K562 (cell line): ENCODE results near the gene HOXB6. TPM values are rescaled to one million over a fixed set of nuclear protein-coding genes. Genes with fewer than 3 reads are reported as not detected.

ENCODE experiments used
- CXXC5 ChIP-seq: fragments of 250-450 bp; sonication (Bioruptor Pico); IDR thresholded peaks from 2 replicates; pipeline ENCODE4 v1.8.0; 2022; ENCODE audit warnings: inconsistent platforms, mild to moderate bottlenecking, moderate library complexity
- ETV5 ChIP-seq: sonication (generic); formaldehyde crosslinking; IDR thresholded peaks from 2 replicates; pipeline ENCODE4 v1.4.0; 2020; ENCODE audit warnings: low read depth, mild to moderate bottlenecking, missing genetic modification reagents
- GABPA ChIP-seq: fragments of 200-800 bp; sonication (Bioruptor generic); conservative IDR thresholded peaks from 2 replicates; pipeline ENCODE4 v1.6.1; 2016; ENCODE audit warnings: low read depth, missing genetic modification characterization, missing compliant biosample characterization
- HBP1 ChIP-seq: fragments of 450-650 bp; formaldehyde crosslinking; IDR thresholded peaks from 2 replicates; pipeline ENCODE4 v1.4.0; 2022; ENCODE audit warnings: missing genetic modification characterization
- HNRNPH1 ChIP-seq: fragments of 200-400 bp; formaldehyde crosslinking; optimal IDR thresholded peaks from 2 replicates; pipeline ENCODE3; 2017; ENCODE audit warnings: low read depth, mild to moderate bottlenecking, low read length, moderate library complexity
- KDM5B ChIP-seq: fragments of 200-600 bp; sonication (generic); IDR thresholded peaks from 2 replicates; pipeline ENCODE4 v1.6.1; 2012; ENCODE audit warnings: low read depth, mild to moderate bottlenecking, moderate library complexity, low read length, control low read depth, inconsistent platforms; ENCODE audit not compliant: insufficient replicate concordance
- MEF2D ChIP-seq: conservative IDR thresholded peaks from 2 replicates; pipeline ENCODE4 v1.6.1; 2016; ENCODE audit warnings: low read depth, missing genetic modification characterization, missing compliant biosample characterization
- MXD1 ChIP-seq: fragments of 250-450 bp; sonication (Bioruptor Pico); IDR thresholded peaks from 2 replicates; pipeline ENCODE4 v1.8.0; 2021; ENCODE audit warnings: borderline replicate concordance, mild to moderate bottlenecking, moderate library complexity; ENCODE audit not compliant: poor library complexity, severe bottlenecking
- PTRF ChIP-seq: fragments of 450-650 bp; IDR thresholded peaks from 2 replicates; pipeline ENCODE4 v1.6.1; 2016; ENCODE audit warnings: mild to moderate bottlenecking, missing genetic modification characterization, missing compliant biosample characterization
- SMAD2 ChIP-seq: fragments of 150-350 bp; IDR thresholded peaks from 2 replicates; pipeline ENCODE4 v1.6.1; 2014; ENCODE audit warnings: low read depth, mild to moderate bottlenecking, low read length
- SMARCA4 ChIP-seq: fragments of 450-650 bp; IDR thresholded peaks from 2 replicates; pipeline ENCODE4 v1.6.1; 2016
- SRF ChIP-seq, 2 experiments: fragments of 250-450, 450-650 bp in 1 of 2; sonication (Bioruptor Pico) in 1 of 2; sonication (generic) in 1 of 2; formaldehyde crosslinking; IDR thresholded peaks; 2 replicates each; pipeline versions ENCODE4 v1.5.0 to v1.5.1; 2020 to 2022; ENCODE audit warnings: mild to moderate bottlenecking in 1 of 2, missing genetic modification reagents in 1 of 2
- ZNF12 ChIP-seq: sonication (generic); formaldehyde crosslinking; IDR thresholded peaks from 2 replicates; pipeline ENCODE4 v1.4.0; 2020; ENCODE audit warnings: mild to moderate bottlenecking, missing genetic modification reagents
- ZNF384 ChIP-seq: IDR thresholded peaks from 2 replicates; pipeline ENCODE4 v1.6.1; 2012; ENCODE audit warnings: low read depth, low read length, improper control_type of control experiment
- ZNF551 ChIP-seq: fragments of 250-450 bp; sonication (Bioruptor Pico); IDR thresholded peaks from 2 replicates; pipeline ENCODE4 v1.5.0; 2021; ENCODE audit warnings: mild to moderate bottlenecking, moderate library complexity
- ZNF644 ChIP-seq: fragments of 200-800 bp; sonication (Bioruptor generic); IDR thresholded peaks from 2 replicates; pipeline ENCODE4 v1.6.1; 2016; ENCODE audit warnings: low read depth, missing genetic modification characterization, missing compliant biosample characterization
- polyA plus RNA-seq, 8 experiments: library from polyadenylated mRNA; depleted of rRNA in 4 of 8; stranded (reverse) in 5 of 8; unstranded in 3 of 8; fragments of >200 nt; fragmentation: Nextera tagmentation in 2 of 8; fragmentation: Illumina TruSeq in 1 of 8; extraction: Ambion mirVana in 2 of 8; extraction: Trizol in 1 of 8; gene quantifications; 2 replicates each; pipeline versions ENCODE4 v1.2.1 to v1.2.3, GENCODE V29; 2011 to 2014; ENCODE audit warnings: inconsistent platforms in 1 of 8, missing spikeins in 1 of 8
- total RNA-seq, 7 experiments: library from RNA; depleted of rRNA in 6 of 7; stranded (reverse); fragments of >200 nt in 6 of 7; fragmentation: Illumina TruSeq in 2 of 7; extraction: Trizol in 2 of 7; gene quantifications; 2 replicates each; pipeline versions ENCODE4 v1.2.1 to v1.2.3, GENCODE V29; 2011 to 2021; ENCODE audit warnings: low replicate concordance in 1 of 7
- TF ChIP-seq, protein P1 (sequence below): fragments of 450-650 bp; IDR thresholded peaks from 2 replicates; pipeline ENCODE4 v1.6.1; 2016; ENCODE audit warnings: low read depth

HOXB6 gene
- total and polyA plus RNA-seq, 9 of the 15 experiments (the other 6 are each of a cell fraction or from before 2014, with no cell fraction given): 1.2 to 14.8 (median 4.9) TPM

DNA sequence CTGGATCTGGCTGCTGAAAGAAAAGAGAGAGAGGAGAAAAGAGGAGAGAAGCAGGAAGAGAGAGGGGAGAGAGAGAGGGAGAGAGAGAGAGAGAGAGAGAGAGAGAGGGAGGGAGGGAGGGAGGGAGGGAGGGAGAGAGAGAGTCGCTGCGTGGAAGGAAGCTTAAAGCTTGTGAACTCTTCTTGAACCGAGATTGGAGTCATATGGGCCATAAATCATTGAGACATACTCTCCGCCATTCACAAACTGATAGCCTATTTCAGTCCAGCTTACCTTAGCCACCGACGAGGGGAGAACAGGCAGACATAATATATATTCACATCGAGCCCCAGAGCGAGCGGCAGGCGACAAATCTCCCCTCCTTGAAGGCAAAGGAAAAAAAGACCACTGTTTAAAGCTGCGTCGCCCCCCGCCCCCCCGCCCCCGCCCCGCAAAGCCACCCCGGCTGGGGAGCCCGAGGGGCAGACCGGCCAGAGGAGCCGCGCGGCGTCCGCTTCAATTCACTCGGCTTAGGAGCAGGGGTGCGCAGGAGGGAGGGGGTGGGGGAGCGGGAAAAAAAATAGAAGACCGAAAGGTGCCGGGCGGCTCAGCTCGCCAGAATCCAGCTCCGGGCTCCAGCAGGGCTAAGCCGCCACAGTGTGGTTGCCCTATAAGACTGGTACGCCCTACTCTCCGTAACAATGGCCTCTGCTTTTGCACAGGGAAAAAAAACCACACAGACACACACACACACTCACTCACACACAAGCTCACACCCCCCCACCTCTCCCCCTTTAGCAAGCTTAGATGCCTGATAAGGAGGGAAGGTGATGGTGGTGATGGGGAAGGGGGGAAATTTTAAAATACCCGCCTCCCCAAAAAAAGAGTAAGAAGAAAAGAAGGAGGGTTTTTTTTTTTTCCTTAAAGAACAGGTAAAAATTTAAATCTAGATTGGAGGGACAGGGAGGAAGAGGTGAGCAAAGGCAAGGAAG, 49.2 kb downstream of the HOXB6 start (continued):
- TF ChIP-seq HBP1 (CRISPR knock-in tag): peak; percentile 81; the same call in 1 of the 2 replicates
- no peak for TF ChIP-seq PTRF (tag)
- TF ChIP-seq CXXC5 (CRISPR knock-in tag): peak; percentile 67
- TF ChIP-seq SMAD2: no peak
- TF ChIP-seq ETV5 (CRISPR knock-in tag): no peak
- no peak for TF ChIP-seq SRF (CRISPR knock-in tag; IDR thresholded peaks at IDR 0.05)
- TF ChIP-seq MXD1: no peak
- TF ChIP-seq SMARCA4: peak; percentile 76
- peak; percentile 49; the same call in 1 of the 2 replicates for TF ChIP-seq GABPA
- TF ChIP-seq KDM5B: no peak
- no peak for TF ChIP-seq HNRNPH1
- TF ChIP-seq MEF2D: peak; percentile 59; the same call in 1 of the 2 replicates
- TF ChIP-seq ZNF644 (tag): peak; percentile 60
- TF ChIP-seq ZNF384: peak; percentile 56
- TF ChIP-seq ZNF551 (CRISPR knock-in tag): no peak
- TF ChIP-seq, protein P1, sequence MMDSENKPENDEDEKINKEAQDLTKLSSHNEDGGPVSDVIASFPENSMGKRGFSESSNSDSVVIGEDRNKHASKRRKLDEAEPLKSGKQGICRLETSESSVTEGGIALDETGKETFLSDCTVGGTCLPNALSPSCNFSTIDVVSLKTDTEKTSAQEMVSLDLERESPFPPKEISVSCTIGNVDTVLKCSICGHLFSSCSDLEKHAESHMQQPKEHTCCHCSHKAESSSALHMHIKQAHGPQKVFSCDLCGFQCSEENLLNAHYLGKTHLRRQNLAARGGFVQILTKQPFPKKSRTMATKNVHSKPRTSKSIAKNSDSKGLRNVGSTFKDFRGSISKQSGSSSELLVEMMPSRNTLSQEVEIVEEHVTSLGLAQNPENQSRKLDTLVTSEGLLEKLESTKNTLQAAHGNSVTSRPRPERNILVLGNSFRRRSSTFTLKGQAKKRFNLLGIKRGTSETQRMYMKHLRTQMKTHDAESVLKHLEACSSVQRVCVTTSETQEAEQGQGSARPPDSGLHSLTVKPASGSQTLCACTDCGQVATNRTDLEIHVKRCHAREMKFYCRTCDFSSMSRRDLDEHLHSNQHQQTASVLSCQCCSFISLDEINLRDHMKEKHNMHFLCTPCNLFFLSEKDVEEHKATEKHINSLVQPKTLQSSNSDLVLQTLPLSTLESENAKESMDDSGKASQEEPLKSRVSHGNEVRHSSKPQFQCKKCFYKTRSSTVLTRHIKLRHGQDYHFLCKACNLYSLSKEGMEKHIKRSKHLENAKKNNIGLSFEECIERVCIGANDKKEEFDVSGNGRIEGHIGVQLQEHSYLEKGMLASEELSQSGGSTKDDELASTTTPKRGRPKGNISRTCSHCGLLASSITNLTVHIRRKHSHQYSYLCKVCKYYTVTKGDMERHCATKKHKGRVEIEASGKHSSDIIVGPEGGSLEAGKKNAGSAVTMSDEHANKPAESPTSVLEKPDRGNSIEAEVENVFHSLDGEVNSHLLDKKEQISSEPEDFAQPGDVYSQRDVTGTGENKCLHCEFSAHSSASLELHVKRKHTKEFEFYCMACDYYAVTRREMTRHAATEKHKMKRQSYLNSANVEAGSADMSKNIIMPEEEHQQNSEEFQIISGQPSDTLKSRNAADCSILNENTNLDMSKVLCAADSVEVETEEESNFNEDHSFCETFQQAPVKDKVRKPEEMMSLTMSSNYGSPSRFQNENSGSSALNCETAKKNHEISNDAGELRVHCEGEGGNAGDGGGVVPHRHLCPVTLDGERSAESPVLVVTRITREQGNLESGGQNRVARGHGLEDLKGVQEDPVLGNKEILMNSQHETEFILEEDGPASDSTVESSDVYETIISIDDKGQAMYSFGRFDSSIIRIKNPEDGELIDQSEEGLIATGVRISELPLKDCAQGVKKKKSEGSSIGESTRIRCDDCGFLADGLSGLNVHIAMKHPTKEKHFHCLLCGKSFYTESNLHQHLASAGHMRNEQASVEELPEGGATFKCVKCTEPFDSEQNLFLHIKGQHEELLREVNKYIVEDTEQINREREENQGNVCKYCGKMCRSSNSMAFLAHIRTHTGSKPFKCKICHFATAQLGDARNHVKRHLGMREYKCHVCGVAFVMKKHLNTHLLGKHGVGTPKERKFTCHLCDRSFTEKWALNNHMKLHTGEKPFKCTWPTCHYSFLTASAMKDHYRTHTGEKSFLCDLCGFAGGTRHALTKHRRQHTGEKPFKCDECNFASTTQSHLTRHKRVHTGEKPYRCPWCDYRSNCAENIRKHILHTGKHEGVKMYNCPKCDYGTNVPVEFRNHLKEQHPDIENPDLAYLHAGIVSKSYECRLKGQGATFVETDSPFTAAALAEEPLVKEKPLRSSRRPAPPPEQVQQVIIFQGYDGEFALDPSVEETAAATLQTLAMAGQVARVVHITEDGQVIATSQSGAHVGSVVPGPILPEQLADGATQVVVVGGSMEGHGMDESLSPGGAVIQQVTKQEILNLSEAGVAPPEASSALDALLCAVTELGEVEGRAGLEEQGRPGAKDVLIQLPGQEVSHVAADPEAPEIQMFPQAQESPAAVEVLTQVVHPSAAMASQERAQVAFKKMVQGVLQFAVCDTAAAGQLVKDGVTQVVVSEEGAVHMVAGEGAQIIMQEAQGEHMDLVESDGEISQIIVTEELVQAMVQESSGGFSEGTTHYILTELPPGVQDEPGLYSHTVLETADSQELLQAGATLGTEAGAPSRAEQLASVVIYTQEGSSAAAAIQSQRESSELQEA: no peak
- TF ChIP-seq ZNF12: no peak
